ENCODE results near the gene CEP72.
"Not testable (repeated sequence)": the region's sequence is repeated elsewhere in the genome, so short reads cannot be mapped to it uniquely, and the experiment has no call there.

CEP72 gene

DNA sequence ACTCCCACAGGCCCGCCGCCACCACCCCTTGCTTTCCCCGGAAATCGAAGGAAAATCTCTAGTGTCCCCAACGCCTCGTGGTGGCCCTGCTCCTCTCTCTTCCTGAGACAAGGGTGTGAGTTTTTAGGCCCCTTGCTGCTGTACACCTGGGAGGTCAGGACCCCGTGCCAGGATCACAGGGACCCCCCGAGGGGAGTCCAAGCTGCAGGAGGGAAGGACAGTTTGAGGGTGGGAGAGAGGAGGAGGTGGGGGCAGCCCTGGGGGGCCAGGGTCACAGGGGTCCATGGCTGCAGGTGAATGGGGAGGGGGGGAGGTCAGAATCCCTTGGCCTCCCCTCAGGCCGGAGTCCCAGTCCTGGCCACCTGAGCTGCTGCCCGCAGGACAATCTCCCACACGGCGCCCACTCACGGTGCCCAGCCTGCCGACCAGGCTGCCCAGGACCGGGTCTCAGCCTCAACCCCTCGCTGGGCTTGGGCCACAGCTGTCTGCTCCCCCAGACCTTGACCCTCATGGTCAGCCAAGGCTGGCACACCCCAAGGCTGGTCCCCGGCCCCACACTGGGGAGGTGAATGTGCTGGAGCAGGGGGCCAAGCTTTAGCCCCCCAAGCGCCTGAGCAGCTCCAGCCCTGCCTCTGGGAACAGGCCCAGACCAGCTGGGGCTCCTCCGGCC, 61.2 kb downstream of the CEP72 start:
- DNase-seq (ENCODE audit: low read depth), result no peak

DNA sequence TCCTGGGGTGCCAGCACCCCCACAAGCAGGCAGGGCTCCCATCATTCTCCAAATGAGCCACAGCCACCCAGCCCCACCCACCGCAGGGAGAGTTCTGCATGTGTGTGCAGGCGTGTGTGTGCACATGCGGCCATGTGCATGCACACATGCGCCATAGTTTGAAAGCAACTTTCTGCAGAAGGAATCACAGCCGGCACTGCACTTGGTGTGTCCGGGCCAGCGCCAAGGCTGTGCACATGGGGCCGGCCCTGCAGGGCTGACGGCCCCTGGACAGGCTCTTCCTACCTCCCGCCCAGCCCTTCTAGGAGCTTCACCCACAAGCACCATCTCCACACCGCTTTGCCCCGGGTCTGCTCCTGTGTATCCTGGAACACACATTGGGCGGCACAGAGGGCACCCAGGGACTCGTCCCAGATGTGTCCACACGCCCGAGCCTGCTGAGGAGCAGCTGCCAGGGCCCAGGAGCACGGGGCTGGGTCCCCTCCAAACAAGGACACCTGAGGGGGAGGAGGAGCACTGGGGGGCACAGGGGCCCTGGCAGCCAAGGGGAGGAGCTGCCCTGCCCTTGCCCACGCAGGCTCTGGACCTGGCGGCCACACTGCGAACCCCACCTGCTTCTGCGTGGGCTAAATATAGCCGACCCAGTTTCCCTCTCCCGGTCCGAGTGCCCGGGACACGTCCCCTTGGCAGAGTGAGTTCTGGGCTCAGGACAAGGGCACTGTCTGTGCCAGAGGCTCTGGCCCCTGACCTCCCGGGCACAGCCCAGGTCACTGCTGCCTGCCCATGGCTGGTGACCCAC, 61.9 kb downstream of the CEP72 start:
- DNase-seq (ENCODE audit: low read depth), result no peak

DNA sequence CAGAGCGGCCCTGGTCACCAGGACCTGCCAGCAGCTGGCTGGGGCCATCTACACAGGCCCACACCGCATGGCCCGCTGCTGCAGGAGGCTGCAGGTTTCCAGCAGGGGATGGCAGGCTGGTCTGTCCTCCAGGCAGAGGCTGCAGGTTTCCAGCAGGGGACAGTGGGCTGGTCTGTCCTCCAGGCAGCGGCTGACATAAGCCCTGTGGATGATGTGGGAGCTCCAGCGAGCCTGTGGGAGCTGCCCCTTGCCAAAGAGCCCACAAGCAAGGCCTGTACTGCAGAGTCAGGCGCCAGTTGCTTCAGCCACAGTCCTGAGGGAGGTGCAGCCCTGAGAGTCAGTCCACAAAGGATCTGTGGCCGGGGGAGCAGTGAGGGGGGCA, 62.5 kb downstream of the CEP72 start:
- DNase-seq (ENCODE audit: low read depth), result no peak

DNA sequence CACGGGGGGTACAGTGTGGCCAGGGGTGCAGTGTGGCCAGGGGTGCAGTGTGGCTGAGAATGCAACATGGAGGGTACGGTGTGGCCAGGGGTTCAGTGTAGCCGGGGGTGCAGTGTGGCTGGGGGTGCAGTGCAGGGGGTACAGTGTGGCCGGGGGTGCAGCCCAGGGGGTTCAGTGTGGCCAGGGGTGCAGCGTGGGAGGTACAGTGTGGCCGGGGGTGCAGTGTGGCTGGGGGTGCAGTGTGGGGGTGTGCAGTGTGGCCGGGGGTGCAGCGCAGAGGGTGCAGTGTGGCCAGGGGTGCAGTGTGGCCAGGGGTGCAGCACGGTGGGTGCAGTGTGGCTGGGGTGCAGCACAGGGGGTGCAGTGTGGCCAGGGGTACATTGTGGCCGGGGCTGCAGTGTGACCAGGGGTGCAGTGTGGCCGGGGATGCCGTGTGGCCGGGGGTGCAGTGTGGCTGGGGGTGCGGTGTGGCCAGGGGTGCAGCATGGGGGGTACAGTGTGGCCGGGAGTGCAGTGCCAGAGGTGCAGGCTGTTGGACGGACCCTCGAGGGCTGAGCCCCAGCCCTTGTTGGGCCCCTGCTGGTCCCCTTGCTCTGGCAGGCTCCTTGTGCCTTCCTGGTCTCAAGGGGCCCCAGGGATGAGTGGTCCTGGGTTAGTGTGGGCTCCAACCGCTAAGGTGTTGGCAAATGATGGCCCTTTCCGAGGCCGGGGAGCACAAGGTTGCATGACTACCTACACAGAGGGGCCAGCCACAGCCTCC, 63.2 kb downstream of the CEP72 start:
- DNase-seq (ENCODE audit: low read depth), result no peak

DNA sequence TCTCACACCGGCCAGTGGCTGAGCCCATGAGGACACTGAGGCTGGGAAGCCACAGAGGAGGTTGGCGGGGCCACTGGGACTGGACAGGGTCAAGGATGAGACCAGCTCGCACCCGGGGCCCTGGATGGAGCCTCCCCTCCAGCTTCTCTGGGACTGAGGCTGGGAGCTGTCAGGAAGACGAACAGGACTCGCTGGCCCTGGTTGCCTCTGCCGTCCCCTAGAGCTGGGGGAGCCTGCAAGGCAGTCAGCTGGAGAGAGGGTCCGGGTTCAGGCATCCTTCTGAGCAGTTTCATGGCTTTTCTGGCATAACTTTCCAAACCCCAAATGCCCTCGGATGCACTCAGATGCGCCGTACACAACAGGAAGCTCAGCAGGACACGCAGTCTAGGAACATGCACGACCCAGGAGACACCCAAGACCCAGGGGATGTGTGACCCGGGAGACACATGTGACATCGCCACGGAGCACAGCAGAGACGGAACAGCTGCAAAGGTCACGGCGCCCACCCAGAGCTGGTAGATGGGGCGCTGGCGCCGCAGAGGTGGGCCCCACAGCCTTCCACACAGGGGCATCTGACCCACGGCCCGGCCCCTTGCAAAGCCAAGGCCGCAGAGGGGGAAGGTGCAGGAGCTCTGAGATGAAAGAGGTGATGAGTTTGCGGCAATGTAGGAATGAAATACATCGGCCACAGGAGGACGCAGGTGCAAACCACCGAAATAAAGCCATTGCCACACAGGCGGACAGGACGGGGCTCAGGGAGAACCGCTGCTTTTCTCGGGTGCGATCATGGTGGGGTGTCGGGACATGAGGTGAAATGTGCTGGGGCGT, 63.9 kb downstream of the CEP72 start:
- DNase-seq (ENCODE audit: low read depth), result no peak

DNA sequence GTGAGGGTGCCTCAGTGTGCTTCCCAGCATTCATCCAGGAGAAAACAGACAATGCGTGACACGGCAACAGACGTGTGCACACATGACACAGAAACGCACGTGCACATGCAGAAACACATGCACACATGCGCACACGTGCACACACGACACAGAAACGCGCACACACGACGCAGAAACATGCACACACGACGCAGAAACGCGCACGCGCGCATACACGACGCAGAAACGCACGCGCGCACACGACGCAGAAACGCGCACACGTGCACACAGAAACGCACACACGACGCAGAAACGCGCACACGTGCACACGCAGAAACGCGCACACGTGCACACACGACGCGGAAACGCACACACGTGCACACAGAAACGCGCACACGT, 64.5 kb downstream of the CEP72 start:
- DNase-seq (ENCODE audit: low read depth), result no peak

DNA sequence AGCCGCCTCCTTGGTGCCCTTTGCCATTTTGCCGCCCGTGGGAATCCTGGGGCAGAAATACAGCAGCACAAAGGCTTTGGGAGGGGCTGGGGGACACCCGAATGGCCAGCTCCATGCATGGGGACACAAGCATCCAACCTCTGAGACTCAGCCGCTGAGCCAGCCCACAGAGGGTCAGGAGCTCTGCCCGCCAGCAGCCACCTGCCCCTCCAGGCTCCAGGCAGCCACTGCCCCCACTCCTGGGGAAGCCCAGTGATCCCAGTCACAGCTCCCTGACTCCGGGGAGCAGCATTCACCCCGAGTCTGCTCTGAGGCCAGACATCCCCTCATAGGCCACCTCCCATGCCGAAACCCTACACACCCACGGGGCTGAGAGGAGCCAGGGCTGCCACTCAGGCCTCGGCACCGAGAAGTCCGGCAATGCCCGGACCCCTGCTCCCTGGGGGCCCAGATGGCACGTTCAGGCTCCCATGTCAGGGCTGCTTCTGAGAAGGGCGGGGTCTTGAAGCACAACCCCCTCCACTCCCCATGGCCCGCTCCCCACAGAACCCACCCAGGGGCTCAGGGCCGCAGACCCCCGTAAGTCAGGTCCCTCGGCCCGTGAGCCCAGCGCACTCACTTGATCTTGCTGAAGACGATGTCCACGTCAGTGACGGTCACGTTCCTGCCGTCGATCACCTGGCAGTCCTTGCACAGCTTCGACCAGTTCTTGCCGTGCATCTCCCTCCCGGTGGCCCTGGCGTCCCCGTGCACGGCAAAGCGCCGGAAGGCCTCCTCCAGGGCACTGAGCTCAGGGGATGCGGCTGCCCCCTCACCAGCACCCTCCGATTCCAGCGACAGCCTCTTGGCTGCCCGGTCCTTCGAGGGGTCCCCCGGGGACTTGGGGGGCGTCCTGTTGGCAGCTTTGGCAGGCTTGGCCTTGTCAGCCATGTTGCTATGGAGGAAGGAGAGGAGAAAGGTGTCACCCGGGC, 65.3 kb downstream of the CEP72 start:
- no peak for DNase-seq (ENCODE audit: low read depth)

DNA sequence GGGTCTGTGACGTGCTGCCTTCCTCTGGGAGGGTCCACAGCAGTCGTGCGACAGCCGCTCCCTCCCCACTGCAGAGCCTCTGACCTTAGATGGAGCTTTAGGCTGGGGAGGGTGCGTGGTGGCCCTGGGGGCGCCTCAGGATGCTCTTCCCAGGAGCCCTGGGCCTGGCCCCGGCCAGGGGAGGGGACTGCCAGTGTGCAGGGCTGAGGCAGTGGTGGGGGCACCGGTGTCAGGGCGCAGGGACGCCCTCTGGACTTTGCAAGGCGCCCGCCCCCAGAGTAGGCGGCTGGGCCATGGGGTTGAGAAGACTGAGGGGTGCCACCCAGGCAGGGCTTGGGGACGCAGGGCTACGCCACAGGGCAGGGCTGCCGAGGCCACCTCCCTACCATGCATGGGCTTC, 66.4 kb downstream of the CEP72 start:
- DNase-seq (ENCODE audit: low read depth), result not testable (repeated sequence)

DNA sequence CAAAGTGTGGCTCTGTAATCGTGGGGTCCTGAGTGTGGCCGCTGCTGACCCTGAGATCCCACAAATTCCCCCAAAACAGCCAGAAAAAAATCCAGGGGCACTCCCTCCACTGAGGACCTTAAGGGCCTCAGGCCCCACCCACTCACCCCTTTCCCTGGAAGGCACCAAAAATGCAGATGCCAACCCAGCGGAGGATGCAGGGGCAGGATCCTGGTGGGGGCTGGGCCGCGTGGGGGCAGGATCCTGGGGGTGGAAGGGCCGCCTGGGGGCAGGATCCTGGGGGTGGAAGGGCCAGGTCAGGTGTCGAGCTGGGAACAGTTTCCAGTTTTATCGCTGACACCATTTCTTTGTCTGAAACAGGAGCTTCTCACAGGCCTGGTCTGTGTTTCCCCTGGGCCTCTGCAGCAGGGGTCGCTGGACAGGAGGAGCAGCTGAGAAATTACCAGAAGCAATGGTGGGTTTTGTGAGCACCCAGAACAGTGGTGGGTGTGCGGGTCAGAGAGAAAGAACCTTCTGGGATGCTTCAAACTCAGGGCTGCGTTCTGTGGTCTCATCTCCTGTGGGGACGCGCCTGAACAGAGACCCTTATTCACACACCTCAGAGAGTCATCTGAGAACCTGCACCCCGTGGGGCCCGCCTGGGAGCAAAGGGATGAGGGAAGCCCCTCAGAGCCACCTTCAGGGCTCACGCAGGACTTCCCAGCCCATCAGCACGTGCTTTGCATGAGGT, 67.2 kb downstream of the CEP72 start:
- DNase-seq (ENCODE audit: low read depth), result not testable (repeated sequence)

DNA sequence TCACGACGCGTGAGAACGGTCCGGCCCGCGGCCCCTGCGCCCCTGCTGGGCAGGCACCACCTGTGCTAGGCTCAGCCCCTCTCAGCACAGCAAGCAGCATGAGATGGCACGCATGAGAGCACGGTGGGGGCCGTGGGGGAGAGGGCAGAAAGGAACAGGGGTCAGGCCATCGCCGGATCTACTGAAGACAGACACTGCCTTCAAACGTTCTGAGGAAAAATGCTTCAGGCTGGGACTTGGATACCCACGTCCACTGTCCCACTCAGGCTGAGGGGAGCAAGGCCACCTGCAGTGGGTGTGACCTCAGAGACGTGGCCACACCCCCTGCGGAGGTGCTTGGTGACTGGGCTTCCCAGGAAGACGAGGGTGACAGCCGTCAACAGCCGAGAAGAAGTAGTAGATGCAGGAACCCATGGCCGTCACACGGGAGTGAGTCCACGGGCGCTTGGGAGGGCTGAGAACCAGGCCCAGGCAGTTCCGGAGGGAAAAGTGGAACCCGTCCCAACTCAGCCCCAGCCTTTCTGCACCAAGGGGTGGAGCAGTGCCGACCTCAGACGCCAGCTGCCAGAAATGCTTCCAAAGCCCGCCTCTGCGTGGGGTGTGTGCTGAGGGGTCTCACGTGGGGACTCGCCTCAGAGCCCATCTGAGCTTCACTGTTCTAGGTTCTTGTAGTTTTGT, 68.1 kb downstream of the CEP72 start:
- DNase-seq (ENCODE audit: low read depth), result not testable (repeated sequence)

DNA sequence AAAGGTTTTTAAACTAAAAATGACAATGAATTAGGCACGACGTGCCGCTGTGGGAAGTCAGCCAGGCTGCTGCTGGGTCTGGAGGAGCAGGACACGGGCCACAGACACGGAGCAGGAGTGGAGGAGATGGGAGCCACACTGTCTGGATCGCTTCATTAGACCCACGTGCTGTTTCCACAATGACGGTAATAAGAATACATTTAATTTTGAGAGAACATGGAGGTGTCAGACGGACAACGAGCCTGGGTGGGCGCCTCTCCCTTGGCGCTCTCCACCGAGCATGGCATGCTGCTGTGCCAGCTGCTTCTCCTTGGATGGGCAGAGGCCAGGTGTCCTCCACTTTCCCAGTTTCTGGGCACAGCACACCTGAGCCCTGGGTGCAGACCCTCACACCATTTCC, 68.7 kb downstream of the CEP72 start:
- DNase-seq (ENCODE audit: low read depth), result not testable (repeated sequence)

DNA sequence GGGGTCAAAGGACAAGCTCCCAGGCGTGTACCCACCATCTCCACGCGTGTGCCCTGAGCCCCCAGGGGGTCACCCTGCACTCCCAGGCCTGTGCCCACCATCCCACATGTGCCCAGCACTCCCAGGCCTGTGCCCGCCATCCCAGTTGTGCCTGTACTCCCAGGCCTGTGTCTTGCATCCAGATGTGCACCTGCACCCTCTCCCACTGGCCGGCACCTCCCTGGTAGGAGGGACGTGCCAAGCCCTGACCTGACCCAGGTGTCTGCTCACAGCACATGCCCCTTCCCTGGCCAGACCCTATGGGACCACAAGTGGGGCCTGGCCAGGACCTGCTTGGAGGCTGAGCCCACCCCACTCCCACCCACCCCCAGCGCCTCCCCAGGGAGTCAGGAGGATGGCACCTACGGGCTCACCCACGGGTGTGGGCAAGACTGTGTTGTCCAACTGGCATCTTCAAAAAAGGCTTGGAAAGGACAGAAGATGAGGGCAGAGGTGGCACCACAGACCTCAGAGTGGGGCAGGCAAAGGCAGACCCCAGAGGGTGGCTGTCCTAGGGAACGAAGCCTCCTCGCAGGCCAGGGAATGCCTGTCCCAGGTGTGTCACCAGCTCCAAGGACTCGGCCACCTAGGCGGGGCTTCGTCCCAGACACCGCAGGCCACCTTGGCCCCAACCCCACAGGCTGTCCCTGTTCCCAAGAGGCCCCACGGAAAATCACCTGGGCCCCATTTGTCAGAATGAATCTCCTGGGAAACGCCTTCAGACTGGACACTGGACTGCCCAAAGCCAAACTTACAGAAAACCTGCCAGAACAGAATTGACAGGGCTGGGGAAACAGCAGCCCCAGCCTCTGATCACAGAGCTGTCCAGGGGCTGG, 69.4 kb downstream of the CEP72 start:
- not testable (repeated sequence) for DNase-seq (ENCODE audit: low read depth)

DNA sequence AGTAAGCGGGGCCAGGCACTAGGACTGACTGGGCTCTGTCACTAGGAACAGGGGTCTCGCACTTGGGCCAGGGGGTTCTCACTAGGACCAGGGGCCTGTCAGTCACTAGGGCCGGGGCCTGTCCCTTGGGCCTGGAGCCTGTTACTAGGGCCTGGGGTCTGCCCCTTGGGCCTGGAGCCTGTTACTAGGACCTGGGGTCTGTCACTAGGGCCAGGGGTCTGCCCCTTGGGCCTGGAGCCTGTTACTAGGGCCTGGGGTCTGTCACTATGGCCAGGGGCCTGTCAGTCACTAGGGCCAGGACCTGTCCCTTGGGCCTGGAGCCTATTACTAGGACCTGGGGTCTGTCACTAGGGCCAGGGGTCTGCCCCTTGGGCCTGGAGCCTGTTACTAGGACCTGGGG, 70.1 kb downstream of the CEP72 start:
- DNase-seq (ENCODE audit: low read depth), result not testable (repeated sequence)

DNA sequence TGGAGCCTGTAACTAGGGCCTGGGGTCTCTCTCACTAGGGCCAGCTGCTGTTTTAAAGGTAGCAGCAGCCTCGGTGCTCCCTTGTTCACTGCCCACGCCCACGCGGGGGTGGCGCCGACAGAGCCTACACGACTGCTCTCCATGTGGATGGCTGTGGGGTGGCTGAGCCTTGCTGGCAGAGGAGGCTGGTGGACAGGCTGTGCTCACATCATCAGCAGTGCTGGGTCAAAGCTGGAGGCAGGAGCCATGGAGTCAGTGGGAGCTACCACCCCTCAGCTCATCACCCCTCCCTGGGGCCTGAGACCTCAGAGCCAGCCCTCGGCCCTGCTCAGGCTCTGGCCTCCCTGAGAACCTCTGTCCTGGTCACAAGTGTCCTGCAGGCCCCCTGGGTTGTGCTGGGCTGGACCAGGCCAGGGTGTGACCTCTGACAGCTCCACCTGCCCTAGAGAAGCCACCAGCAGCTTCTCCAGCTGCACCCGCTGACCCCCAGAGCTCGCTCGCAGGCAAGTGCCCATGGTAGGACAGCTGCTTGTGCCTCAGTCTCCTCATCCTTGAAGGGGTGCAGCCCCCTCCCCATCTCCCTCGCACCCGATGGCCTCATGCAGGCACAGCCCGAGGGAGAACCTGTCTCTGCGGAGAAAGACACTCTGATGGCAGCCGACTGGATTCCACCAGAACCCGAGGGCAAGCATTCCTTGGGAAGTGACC, 70.7 kb downstream of the CEP72 start:
- not testable (repeated sequence) for DNase-seq (ENCODE audit: low read depth)

DNA sequence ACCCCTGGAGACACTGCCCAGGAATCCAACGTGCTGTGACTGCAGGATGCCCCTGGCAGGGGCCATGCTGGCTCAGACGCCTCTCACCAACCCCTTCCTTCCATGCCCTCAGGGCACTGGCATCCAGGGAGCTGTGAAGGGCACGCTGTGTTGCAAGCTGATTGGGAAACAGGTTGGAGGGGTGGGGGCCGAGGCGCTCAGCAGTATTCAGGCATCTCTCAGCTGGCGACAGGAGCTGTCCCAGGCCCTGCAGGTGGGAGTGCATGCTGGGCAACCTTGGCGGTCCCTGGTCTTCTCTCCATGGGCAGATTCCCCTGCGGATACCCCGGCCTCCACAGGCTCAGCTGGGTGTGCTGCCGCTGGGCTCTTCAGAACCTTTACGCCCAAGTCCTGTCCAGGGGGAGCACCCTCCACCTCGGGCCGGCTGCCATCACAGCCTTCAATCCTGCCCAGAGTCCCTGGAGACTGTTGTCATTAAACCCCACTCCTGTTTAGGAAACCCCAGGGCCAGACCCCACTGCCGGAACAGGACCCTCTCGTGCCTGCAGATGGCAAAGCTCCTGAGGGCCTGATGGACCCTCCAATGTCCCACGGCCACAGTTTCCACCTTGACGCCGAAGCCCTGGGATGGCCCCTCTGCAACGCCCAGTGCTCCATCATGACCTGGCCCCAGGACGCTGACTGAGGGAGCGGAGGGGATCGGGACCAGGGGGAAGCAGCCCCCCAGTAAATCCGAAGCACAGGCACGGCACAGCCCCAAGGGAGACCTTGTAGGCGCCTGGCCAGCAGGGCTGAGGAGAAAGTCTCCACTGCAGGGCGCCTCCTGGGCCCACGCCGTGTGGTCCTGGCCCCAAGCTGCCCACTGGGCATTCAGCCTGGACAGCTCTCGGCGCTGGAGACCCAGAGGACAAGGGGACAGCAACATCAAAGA, 71.7 kb downstream of the CEP72 start:
- DNase-seq (ENCODE audit: low read depth), result no peak

DNA sequence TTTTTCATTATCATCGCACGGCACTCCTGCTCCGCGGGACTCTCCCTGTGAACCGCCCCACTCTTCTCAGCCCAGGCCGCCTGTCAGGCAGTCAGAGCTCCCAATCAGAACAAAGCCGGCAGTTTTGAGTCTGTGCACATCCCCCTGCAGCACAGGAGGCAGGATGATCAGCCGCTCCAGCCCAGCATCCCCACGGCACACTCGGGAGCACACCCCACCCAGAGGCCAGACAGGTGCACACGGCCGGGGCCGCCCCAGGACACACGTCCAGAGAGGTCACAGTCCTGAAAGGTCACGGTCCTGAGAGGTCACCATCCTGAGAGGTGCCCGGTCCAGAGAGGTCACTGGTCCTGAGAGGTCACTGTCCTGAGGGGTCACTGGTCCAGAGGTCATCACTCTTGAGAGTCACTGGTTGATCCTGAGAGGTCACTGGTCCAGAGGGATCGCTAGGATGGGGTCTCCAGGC, 72.6 kb downstream of the CEP72 start:
- DNase-seq (ENCODE audit: low read depth), result no peak

All from stimulated activated CD8-positive, alpha-beta memory T cell treated with anti-CD3 and anti-CD28 coated beads, Interleukin-4, amount 100 ng/mL, for 24 hours (primary cell).